Measurements from ENCODE around the gene MSX1.
A peak's percentile ranks its signal among the peaks of the same experiment; 100 is the strongest.

Gene MSX1

GRCh38 chr4:4841156-4841555, 18.3 kb upstream of the MSX1 start:
- DNase-seq: no peak

GRCh38 chr4:4842476-4843441, 16.7 kb upstream of the MSX1 start:
- DNase-seq: no peak

GRCh38 chr4:4843635-4844291, 15.7 kb upstream of the MSX1 start:
- no peak for DNase-seq

- no peak for DNase-seq
These were observed 14.4 kb upstream of the MSX1 start for GRCh38 chr4:4845027-4845426.

GRCh38 chr4:4847011-4847410, 12.5 kb upstream of the MSX1 start:
- DNase-seq: no peak

GRCh38 chr4:4848540-4848939, 10.9 kb upstream of the MSX1 start:
- no peak for DNase-seq

GRCh38 chr4:4849106-4849505, 10.4 kb upstream of the MSX1 start:
- DNase-seq: no peak

- DNase-seq: no peak
These were observed 9.8 kb upstream of the MSX1 start for GRCh38 chr4:4849524-4850193.

- DNase-seq: no peak
These were observed 8.4 kb upstream of the MSX1 start for GRCh38 chr4:4851081-4851480.

- DNase-seq: no peak
These were observed 7.6 kb upstream of the MSX1 start for GRCh38 chr4:4851906-4852305.

GRCh38 chr4:4852591-4853362, 6.7 kb upstream of the MSX1 start:
- DNase-seq: peak; percentile 81

- DNase-seq: no peak
These were observed 6.1 kb upstream of the MSX1 start for GRCh38 chr4:4853371-4853823.

GRCh38 chr4:4853921-4854648, 5.4 kb upstream of the MSX1 start:
- no peak for DNase-seq

GRCh38 chr4:4854649-4855295, 4.7 kb upstream of the MSX1 start:
- DNase-seq: no peak

GRCh38 chr4:4855301-4856070, 4.0 kb upstream of the MSX1 start:
- DNase-seq: no peak

- DNase-seq: no peak
These were observed 3.1 kb upstream of the MSX1 start for GRCh38 chr4:4856071-4857000.

- DNase-seq: no peak
These were observed 2.3 kb upstream of the MSX1 start for GRCh38 chr4:4857001-4857808.

- no peak for DNase-seq
These were observed 1.5 kb upstream of the MSX1 start for GRCh38 chr4:4857809-4858508.
